GM21390 (cell line): ENCODE measurements around the gene SLC12A3.
"Not testable (repeated sequence)": the region's sequence is repeated elsewhere in the genome, so short reads cannot be mapped to it uniquely, and the experiment has no call there.

Experiments
- ATAC-seq: cut with Tn5 transposase; IDR thresholded peaks from one replicate; pipeline ENCODE4 v1.9.1; 2021; ENCODE audit not compliant: unreplicated experiment

The SLC12A3 gene

DNA sequence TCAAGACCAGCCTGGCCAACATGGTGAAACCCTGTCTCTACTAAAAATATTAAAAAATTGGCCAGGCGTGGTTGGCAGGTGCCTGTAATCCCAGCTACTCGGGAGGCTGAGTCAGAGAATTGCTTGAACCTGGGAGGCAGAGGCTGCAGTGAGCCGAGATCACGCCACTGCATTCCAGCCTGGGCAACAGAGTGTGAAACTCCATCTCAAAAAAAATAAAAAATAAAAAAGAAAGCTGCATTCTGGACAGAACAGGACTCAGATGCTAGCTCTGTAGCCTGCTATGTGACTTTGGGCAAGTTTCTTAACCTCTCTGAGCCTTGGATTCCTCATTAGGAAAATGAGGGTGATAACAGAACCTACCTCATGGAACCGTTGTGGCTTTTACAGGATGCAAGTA, 3.8 kb downstream of the SLC12A3 start:
- ATAC-seq: not testable (repeated sequence)

DNA sequence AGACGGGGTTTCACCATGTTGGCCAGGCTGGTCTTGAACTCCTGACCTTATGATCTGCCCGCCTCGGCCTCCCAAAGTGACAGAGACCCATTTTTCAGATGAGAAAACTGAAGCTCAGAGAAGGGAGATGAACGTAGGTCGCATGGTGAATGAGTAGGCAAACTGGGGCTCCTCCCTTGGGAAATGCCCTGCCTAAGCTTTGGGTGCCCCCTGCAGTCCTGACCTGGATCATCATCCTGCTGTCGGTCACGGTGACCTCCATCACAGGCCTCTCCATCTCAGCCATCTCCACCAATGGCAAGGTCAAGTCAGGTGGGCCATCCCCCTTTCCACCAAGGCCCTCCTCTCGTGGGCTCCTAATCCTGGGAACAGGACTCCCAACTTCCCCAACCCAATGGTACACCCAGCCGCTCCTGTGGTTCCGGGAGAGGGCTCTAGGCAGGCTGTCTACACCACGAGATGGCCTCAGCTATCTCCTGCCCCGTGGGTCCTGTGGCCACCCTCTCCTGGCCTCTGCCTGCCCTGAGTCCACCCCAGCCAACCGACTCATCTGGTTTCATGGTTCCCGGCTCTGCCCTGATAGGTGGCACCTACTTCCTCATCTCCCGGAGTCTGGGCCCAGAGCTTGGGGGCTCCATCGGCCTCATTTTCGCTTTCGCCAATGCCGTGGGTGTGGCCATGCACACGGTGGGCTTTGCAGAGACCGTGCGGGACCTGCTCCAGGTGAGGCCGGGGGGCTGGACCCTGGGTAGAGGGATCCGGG, 4.7 kb downstream of the SLC12A3 start:
- ATAC-seq: no peak

DNA sequence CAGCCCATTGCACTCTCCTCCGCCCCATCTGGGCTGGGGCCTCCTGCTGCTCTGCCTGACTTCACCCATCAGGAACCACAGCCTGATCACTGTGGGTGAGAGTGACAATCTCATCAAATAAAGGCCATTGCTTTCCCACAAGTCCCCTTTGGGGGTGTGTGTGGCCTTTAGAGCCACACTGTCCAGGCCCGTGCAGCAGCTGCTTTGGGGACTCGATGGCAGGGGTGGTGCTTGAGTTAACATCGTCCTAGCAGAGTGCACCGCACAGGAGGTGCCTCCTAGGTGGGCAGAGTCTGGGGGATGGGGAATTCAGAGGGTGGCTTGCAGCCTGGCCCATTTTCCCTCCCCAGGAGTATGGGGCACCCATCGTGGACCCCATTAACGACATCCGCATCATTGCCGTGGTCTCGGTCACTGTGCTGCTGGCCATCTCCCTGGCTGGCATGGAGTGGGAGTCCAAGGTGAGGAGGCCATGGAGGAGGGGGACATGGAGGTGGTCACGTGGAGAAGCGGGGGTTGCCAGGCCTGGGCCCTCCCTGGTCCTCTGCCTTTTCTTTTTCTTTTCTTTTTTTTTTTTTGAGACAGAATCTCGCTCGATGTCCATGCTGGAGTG, 5.4 kb downstream of the SLC12A3 start:
- ATAC-seq: no peak

DNA sequence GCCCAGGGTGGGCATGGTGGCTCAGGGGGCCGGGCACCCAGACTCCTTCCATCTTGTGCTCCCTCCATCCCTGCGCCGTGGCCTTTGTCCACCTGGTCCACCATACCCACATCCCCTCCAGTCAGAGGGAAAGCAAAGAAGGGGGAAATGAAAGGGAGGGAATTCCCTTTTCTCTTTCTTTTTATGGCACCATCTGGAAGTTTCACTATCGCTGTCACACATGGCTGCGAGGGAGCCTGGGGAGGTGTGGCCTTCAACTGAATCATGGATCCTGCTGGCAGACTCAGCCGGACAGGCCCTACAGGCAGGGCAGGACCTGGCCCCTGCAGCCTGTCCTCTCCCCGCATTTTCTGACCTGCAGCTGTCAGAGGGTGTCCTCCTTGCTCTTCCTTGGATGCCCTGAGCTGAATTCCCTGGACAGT, 6.2 kb downstream of the SLC12A3 start:
- no peak for ATAC-seq

DNA sequence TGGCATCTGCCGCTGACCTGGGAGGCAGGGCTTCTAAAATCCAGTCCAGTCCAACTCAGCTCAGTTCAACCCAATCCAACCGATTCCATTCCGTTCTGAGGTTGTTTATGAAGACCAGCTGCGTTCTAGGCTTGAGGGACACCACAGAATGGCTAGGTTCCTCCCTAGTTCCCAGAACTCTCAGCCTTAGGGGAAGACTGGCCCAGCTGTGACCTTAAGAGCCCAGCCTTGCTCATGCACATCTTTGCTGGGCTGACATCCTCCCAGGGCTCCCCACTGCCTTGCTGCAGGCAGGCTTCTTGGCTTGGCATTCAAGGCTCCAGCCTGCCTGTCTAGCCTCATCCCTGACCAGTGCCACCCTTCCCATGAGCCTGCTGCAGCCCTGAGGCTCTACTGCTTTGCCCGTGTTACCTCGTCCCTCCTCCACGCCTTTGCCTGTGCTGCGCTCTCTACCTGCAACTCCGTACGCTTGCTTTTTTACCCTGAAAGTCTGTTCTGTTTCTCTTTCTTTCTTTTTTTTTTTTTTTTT, 7.9 kb downstream of the SLC12A3 start:
- no peak for ATAC-seq

DNA sequence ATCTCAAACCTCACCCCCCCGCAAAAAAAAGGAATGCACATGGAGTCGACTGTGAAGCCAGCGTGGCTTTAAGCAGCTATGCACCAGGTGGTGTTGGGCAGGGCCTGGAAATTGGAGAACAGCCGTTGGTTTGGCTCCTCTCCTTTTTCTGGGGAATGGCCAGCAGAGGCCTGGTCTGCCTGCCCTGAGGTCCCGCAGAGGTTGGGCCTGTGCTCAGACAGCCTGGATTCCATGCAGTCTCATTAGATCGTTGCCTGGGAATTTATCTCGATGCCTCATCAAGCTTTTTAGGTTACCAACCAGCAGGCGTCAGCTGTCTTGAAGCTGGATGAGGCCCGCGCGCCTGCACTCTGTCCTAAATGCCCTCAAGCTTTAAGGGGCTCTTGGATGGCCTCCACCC, 9.8 kb downstream of the SLC12A3 start:
- ATAC-seq: no peak

DNA sequence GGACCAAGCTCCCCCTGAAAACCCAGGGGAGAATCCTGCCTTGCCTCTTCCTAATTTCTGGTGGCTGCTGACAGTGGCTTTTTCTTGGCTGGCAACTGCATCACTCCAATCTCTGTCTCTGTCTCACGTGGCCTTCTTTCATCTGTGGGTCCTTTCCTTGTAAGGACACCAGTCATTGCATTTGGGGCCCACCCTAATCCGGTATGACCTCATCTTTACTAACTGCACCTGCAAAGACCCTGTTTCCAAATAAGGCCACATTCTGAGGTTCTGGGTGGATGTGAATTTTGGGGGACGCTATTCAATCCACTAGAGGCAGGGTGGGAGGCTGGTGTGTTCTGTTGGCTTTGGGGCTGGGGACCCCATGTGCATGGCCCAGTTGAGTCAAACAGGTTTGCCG, 11.0 kb downstream of the SLC12A3 start:
- no peak for ATAC-seq

DNA sequence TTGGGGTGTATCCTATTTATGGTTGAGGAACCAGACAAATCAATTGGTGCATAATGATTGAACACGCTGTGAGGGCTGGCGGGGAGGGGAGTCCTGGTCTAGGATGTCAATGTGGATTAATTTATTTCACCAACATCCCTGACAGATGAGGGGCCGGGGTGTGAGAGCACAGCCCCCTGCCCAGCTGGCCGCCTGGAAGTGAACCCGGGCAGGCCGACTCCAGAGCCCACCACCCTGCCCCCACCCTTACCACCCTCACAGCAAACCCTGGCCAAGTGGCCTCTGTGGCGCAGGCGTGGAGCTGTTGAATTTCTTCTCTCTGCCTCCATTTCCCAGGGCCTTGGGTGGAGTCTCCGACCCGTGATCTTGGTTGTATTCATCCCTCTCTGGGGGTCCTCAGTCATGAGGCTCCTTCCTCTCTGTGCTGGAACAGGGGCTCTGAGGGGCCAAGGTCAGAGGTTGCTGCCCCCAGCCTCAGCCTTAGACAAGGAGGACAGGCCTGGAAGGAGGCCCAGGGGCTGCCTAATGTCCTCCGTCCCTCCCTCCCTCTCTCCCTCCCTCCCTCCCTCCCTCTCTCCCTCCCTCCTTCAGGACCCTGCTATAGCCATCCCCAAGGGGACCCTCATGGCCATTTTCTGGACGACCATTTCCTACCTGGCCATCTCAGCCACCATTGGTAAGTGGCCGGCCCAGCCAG, 12.6 kb downstream of the SLC12A3 start:
- no peak for ATAC-seq

DNA sequence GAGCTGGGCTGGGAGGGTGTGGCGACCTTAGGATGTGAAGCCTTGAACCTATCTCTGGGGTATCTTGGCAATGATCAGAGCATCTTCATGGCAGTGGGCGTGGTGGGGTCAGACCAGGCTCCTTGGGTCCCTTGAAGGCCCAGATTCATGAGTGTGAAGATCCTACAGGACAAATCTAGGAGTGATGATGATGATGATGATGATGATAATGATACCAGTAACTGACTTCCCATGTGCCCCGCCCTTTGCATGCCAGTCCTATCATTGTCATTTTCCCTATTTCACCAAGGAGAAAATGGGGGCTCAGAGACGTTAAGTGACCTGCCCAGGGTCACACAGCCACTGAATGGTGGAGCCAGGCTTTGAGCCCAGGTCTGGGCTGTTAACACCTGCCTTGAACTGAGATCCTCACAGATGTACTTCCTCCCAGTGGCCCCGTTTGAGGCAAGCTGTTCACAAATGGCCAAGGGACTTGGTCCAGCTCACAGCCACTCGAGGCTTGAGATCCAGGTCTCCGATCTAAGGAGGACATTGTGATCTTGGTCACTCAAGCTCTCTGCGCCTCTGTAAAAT, 13.4 kb downstream of the SLC12A3 start:
- no peak for ATAC-seq

DNA sequence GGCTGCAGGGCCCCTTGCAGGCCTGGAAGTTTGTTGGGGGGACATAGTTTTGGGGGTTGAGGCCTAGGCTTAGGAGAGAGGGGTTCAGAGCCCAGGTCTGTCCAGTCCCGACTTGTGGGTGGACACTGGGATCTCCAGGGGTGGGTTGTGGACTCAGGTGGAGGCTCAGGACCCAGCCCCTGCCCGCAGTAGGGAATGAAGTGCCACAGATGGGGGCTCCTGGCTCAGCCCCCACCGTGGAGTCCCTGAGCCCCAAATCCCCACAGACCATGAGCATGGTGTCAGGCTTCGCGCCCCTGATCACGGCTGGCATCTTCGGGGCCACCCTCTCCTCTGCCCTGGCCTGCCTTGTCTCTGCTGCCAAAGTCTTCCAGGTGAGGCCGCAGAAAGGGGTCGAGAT, 14.3 kb downstream of the SLC12A3 start:
- no peak for ATAC-seq

DNA sequence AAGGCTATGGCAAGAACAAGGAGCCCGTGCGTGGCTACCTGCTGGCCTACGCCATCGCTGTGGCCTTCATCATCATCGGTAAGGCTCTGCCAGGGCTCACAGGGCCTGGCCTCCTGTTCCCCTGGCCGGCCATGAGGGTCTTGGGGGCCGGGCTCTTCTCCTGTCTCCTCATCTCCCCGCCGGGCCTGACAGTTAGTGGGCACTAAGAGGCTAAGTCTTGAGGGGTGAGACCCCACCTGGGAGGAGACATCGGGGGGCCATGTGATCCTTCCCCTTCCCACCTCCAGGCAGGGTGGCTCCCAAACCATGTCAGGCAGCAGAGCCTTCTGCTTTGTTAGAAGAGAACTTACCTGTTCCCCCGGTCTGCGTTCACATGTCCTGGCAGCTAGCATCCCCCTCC, 15.2 kb downstream of the SLC12A3 start:
- ATAC-seq: no peak

DNA sequence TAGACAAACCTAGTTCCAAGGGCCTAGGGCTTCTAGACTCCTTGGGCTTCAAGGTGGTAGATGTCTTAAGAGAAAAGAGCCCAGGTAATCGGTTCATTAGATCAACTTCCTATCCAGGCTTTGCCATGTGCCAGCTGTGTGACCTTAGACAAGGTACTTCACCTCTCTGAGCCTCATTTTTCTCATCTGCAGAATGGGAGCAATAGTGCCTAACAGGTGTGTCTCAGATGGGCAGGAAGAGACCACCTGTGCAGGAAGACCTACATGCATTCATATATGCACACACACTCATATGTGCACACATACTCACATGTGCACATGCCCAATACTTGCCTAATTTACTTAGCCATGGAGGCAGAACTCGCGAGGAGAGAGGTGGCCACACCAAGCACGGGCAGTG, 15.7 kb downstream of the SLC12A3 start:
- no peak for ATAC-seq

DNA sequence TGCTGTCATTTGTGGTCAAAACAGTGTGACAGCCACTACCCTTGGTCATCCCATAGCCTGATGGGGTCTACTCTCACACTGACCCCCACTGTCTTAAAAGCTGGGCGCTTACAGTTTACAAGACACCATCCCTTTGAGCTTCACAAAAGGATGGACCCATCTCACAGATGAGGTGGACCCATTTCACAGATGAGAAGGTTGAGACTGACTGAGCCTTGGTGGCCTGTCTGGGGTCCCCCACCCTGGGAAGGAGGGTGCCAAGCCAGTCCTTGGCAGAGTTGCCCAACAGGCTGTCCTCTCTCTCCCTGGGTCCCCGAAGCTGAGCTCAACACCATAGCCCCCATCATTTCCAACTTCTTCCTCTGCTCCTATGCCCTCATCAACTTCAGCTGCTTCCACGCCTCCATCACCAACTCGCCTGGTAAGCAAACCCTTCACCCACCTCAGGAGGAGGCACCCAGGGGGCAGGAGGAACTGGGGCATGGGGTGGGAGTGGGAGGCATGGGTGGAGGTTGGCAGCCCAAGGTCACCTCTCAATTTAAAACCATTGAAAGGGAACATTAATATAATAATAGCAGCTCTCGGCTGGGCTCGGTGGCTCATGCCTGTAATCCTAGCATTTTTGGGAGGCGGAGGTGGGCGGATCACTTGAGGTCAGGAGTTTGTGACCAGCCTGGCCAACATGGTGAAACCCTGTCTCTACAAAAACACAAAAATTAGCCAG, 17.2 kb downstream of the SLC12A3 start:
- ATAC-seq: no peak

DNA sequence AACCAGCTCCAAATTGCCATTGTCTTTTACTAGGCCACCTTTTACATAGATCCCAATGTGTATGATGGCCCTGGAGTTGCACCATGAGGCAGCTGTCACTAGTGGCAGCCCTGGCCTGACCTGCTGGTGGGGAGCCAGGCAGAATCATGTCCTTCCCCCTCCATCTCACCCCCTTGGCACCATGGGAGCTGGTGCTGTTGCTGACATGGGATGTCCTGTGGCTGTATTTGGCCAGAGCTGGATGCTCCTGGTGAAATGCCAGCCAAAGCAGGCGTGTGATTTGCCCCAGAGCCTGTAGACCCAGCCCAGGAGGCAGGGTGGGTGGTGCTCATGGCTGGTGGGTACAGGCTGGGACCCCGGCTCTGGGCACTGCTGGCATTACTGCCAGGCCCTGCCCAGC, 18.6 kb downstream of the SLC12A3 start:
- no peak for ATAC-seq

DNA sequence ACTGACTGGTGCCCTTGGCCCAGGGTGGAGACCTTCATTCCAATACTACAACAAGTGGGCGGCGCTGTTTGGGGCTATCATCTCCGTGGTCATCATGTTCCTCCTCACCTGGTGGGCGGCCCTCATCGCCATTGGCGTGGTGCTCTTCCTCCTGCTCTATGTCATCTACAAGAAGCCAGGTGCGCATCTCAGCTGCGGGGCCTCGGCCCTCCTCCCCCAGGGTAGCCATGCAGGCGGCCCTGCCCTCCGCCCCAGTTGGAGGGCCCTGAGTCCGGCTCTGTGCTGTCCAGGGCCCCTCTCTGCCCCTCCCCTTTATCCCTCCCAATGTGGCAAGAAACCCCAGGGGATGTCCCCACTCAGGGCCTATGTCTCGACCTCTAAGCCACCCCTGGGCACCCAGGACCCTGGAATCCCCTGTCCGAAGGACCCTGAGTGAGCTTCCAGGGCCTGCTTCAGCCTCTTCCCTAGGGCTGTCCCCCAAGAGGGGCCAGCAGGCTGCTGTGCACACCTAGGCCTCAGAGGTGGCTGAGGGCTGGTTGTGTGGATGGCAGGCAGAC, 19.1 kb downstream of the SLC12A3 start:
- no peak for ATAC-seq

DNA sequence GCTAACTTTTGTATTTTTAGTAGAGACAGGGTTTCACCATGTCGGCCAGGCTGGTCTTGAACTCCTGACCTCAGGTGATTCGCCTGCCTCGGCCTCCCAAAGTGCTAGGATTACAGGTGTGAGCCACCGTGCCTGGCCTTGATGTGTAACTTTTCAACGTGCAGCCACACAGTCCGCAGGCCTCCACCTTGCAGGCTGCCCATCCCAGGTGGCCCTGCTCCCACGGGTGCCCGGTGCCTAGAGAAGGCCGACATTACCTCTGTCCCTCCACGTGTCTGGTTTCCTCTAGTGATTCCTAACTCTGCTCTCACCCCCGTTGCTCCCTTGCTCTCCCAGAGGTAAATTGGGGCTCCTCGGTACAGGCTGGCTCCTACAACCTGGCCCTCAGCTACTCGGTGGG, 19.9 kb downstream of the SLC12A3 start:
- not testable (repeated sequence) for ATAC-seq

DNA sequence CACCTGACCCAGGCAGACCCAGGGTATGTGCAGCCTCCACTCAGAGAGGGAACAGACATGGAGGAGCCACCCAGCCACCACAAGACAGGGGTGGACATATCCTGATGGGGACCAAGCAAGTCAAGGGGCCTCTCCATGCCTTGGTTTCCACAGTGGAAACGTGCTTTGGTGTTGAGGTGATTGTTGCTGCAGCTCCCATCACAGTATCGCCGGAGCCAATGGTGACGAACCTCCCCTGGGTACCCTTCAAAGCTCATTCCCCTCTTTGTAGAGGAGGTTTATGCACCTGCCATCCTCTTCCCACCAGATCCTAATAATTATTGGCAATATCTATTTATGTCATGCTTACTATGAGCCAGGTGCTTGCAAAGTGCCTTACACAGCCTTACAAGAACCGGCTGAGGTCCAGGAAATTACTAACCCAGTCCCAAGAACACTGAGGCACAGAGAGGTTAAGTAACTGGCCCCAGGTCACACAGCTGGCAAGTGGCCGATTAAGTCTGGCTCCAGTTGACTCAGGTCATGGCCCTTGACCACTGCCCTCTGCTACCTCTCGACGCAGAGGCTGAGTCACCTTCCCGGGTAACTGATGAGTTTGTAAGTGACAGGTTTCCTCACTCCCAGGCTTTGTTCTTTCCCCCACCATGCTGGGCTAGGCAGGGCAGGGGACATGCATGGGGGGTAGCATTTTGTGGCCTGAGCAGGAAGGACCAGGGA, 20.6 kb downstream of the SLC12A3 start:
- ATAC-seq: no peak

DNA sequence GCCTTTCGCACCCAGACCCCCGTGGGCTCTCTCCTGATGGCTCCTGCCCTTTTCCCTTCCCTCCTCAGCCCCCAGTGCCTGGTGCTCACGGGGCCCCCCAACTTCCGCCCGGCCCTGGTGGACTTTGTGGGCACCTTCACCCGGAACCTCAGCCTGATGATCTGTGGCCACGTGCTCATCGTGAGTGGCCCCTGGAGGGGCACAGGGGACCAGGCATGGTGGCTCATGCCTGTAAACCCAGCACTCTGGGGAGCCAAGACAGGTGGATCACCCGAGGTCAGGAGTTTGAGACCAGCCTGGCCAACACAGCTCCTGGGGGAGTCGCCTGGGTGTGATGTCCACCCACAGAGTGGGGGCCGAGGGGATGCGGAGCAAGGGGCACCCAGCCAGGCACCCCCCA, 21.3 kb downstream of the SLC12A3 start:
- no peak for ATAC-seq

DNA sequence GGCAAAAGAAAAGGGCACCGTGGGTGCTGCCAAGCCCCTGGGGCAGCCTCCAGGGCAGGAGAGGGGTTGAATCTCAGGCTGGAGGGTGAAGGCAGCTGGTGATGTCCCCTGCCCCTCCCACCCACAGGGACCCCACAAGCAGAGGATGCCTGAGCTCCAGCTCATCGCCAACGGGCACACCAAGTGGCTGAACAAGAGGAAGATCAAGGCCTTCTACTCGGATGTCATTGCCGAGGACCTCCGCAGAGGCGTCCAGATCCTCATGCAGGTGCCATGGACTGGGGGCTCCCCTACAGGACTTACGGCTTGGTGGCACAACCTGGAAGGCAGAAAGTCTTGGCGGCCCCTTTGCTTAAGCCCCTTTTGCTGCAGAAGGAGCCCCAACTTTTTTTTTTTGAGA, 21.8 kb downstream of the SLC12A3 start:
- ATAC-seq: no peak

DNA sequence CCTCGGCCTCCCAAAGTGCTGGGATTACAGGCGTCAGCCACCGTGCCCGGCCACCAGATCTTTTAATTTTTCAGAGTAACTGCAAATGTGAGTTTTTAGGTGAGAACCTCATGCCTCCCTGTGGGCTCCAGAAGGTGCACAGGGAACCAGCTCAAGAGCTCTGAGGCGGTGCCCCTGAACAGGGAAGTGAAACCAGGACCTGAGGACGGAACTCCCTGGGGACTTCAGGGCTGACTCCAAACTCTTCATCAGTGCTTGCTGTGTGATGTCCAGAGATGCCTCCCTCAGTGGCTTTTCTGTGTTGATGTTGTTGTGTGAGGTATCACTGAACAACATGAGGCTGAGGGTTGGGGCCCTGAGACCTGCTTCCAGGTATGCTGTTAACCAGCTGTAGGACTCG, 23.8 kb downstream of the SLC12A3 start:
- ATAC-seq: no peak
